Spleen (tissue), 7 donors: ENCODE results near the gene KCNQ1.

Experiments used
- CTCF ChIP-seq, 11 experiments: fragments of 200-600 bp in 7 of 11; fragments of 450-650 bp in 4 of 11; sonication (generic) in 4 of 11; IDR thresholded peaks in 8 of 11; conservative IDR thresholded peaks in 3 of 11; 1 replicate in 7 of 11; 2 replicates in 4 of 11; pipeline versions ENCODE4 v1.4.0 to v1.8.0; 2016 to 2021; ENCODE audit warnings: antibody characterized with exemption in 11 of 11, inconsistent platforms in 4 of 11, mild to moderate bottlenecking in 1 of 11
- POLR2A ChIP-seq, 3 donors: fragments of 450-650 bp; IDR thresholded peaks; one replicate each; pipeline ENCODE4 v1.5.1; 2017; ENCODE audit warnings: antibody characterized with exemption in 3 of 3, mild to moderate bottlenecking in 1 of 3
- POLR2AphosphoS5 ChIP-seq, 3 donors: sonication (generic); formaldehyde crosslinking; IDR thresholded peaks; one replicate each; pipeline ENCODE4 v1.5.1; 2017; ENCODE audit warnings: antibody characterized with exemption in 3 of 3
- donor health status: DM: no; HTN: no; CAD: no; lungs with moderate emphysema.
- donor health status: DM: no; HTN: no; CAD: no.
- donor health status: DM: no; HTN: no; CAD: no.

GRCh38 chr11:2566223-2567025 is 121.6 kb downstream of the KCNQ1 start:
- TF ChIP-seq CTCF (IDR thresholded peaks at IDR 0.05 in 8 of 11, conservative IDR thresholded peaks at IDR 0.05 in 3 of 11): no peak
- TF ChIP-seq POLR2A (IDR thresholded peaks at IDR 0.05): no peak
- TF ChIP-seq POLR2AphosphoS5 (IDR thresholded peaks at IDR 0.05): no peak
